C4-2B (cell line): ENCODE measurements around the gene SMCO1.
"Not testable (repeated sequence)": the region's sequence is repeated elsewhere in the genome, so short reads cannot be mapped to it uniquely, and the experiment has no call there.

Experiments
- H3K27ac ChIP-seq: fragments of 450-650 bp; 2 replicates; pipeline ENCODE4 v1.5.1; 2017
- CTCF ChIP-seq: fragments of 450-650 bp; conservative IDR thresholded peaks from 2 replicates; pipeline ENCODE4 v1.5.1; 2017; ENCODE audit warnings: mild to moderate bottlenecking
- ZFX ChIP-seq: fragments of 450-650 bp; IDR thresholded peaks from 2 replicates; pipeline ENCODE4 v1.6.1; 2017

The SMCO1 gene

GRCh38 chr3:196553551-196553950 is 38.4 kb upstream of the SMCO1 start:
- H3K27ac ChIP-seq, result no peak overlapping the region
- TF ChIP-seq CTCF (no peak), ZFX (no peak)

- H3K27ac ChIP-seq, result no peak overlapping the region
- TF ChIP-seq CTCF, result no peak
- TF ChIP-seq ZFX, result no peak
Measured at GRCh38 chr3:196552253-196552652, 37.1 kb upstream of the SMCO1 start.

- not testable (repeated sequence) for H3K27ac ChIP-seq
Measured at GRCh38 chr3:196550172-196550571, 35.0 kb upstream of the SMCO1 start.

GRCh38 chr3:196549312-196549711 is 34.2 kb upstream of the SMCO1 start:
- not testable (repeated sequence) for H3K27ac ChIP-seq

- TF ChIP-seq ZFX, result no peak
- no peak for TF ChIP-seq CTCF
- no peak overlapping the region for H3K27ac ChIP-seq
Measured at GRCh38 chr3:196547067-196547466, 31.9 kb upstream of the SMCO1 start.

- no peak for TF ChIP-seq ZFX
- TF ChIP-seq CTCF, result no peak
- H3K27ac ChIP-seq, result no peak overlapping the region
Measured at GRCh38 chr3:196546537-196546936, 31.4 kb upstream of the SMCO1 start.

- TF ChIP-seq ZFX (no peak), CTCF (no peak)
- no peak overlapping the region for H3K27ac ChIP-seq
Measured at GRCh38 chr3:196544491-196544992, 29.4 kb upstream of the SMCO1 start.

- no peak overlapping the region for H3K27ac ChIP-seq
- TF ChIP-seq CTCF, result no peak
- no peak for TF ChIP-seq ZFX
Measured at GRCh38 chr3:196541684-196542445, 26.7 kb upstream of the SMCO1 start.
